ENCODE measurements around the gene LEO1. TPM values are rescaled to one million over a fixed set of nuclear protein-coding genes. Genes with fewer than 3 reads are reported as not detected.

The LEO1 gene
- total and polyA plus RNA-seq, 10 of the 15 experiments (the other 5 are each of a cell fraction or from before 2014, with no cell fraction given) = 13.6 to 50.6 (median 32.4) TPM

GRCh38 chr15:52008359-52008697 is 36.8 kb upstream of the LEO1 start:
- peak overlapping the region; percentile 77 for H2AFZ ChIP-seq (ENCODE audit: control insufficient read depth, low read depth, low read length)
- ATAC-seq = no peak
- no peak overlapping the region for H3K4me3 ChIP-seq
- peak overlapping the region; percentile 57 for H3K9ac ChIP-seq (ENCODE audit: control insufficient read depth, insufficient read depth, low read length)
- H4K20me1 ChIP-seq (ENCODE audit: control insufficient read depth, insufficient read depth) = no peaks in the 10 kb centered on the region
- intact Hi-C loops (cut with micrococcal nuclease; ENCODE audit: unreplicated experiment) (loop anchor here (1.0 to 5.0 kb wide), 2 partner anchors 12 to 271 kb away; partner anchors contain the start of gene LYSMD2), in situ Hi-C loops (cut with MboI) (no loop called here)
- BruUV-seq (replicated peaks) = no TSS peak
- FAIRE-seq = no peak
- H3K36me3 ChIP-seq (ENCODE audit: control insufficient read depth in 2 of 2, insufficient read depth in 2 of 2, low read length in 1 of 2) = no peaks in the 10 kb centered on the region
- TF ChIP-seq ZBTB33 (IDR thresholded peaks at IDR 0.05) = no peak
- TF ChIP-seq ETV6 (conservative IDR thresholded peaks at IDR 0.05 in 1 of 2, IDR thresholded peaks at IDR 0.05 in 1 of 2; ENCODE audit: borderline replicate concordance in 1 of 2, low read depth in 1 of 2) = 0 out of 4 replicates have a peak, but pooled peaks of 1 of the 2 experiments have one; percentile 6
- peaks cover 75% of the 10 kb centered on the region for H3K4me1 ChIP-seq (ENCODE audit: control insufficient read depth, insufficient read depth, low read length)
- POLR2A ChIA-PET = interaction anchor here (0.7 to 5.0 kb wide), 6 partner anchors 11 to 129 kb away, joined by 3 to 54 read pairs (median 8); partner anchors contain the start of gene MAPK6
- H3K79me2 ChIP-seq (ENCODE audit: control insufficient read depth, insufficient read depth, low read length) = no peaks in the 10 kb centered on the region
- no peak for DNase-seq (ENCODE audit: low read depth, low spot score)
- CTCF ChIA-PET = interaction anchor here (0.7 to 2.1 kb wide), 7 partner anchors 40 to 95 kb away, joined by 3 to 11 read pairs (median 4); no protein-coding TSS in a partner anchor
- RAD21 ChIA-PET (ENCODE audit: unreplicated experiment) = interaction anchor here (1.2 to 5.1 kb wide), 6 partner anchors 12 to 106 kb away, joined by 6 to 54 read pairs (median 27); partner anchors contain the start of gene MAPK6
- H3K27ac ChIP-seq (ENCODE audit: control insufficient read depth, insufficient read depth) = peak overlapping the region; percentile 99
- H3K4me2 ChIP-seq (ENCODE audit: control insufficient read depth, insufficient read depth) = peak overlapping the region; percentile 88
- no peaks in the 10 kb centered on the region for H3K27me3 ChIP-seq (replicated peaks in 1 of 2; ENCODE audit: control insufficient read depth in 2 of 2, insufficient read depth in 2 of 2, low read length in 1 of 2)
- H3K9me3 ChIP-seq (replicated peaks; ENCODE audit: control insufficient read depth, insufficient read depth, low read length) = peaks cover under 1% of the 10 kb centered on the region; the same call in 1 of the 3 replicates
- WGBS (ENCODE audit: insufficient coverage, insufficient replicate concordance, low lambda C conversion rate, missing lambda C conversion rate) = 83% methylated on average over 5 of the region's 5 CpGs
- SMC1A ChIA-PET (ENCODE audit: uncharacterized antibody, unreplicated experiment) = interaction anchor here (1.0 to 5.7 kb wide), 9 partner anchors 9 to 130 kb away, joined by 3 to 68 read pairs (median 20); no protein-coding TSS in a partner anchor
